ENCODE data around the gene INO80D. TPM values are rescaled to one million over a fixed set of nuclear protein-coding genes. Genes with fewer than 3 reads are reported as not detected.

INO80D gene
- total RNA-seq, 2 experiments from 2014 or later: 45.3 to 48.9 TPM

DNA sequence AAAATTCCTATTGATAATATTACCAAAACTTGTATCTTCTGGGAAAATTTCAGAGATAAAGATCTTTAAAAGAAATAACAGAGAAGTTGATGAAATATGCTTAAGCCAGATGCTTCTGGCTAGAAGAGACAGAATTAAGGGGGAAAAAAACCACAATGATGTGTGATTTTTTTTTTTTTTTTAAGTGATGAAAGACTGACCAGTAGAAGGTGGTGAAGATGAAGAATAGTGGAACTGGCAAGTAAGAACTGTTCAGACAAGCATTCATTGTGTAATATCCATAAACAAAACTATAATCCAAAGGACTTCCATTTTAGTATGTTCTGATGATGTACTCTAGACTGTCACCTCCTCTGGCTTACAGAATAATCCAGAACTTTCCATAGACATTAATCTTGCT is 89.8 kb downstream of the INO80D start:
- peaks cover 85% of the 10 kb centered on the region for H3K36me3 Mint-ChIP-seq (ENCODE audit: low read depth)
- H3K27ac Mint-ChIP-seq: peak overlapping the region; percentile 59
- H3K9me3 ChIP-seq (ENCODE audit: control insufficient read depth in 1 of 2, insufficient read depth in 1 of 2, low read length in 2 of 2): no peaks in the 10 kb centered on the region
- TF ChIP-seq CTCF (IDR thresholded peaks at IDR 0.05): no peak
- no peaks in the 10 kb centered on the region for H3K4me1 ChIP-seq (ENCODE audit: insufficient read depth, low read length)
- no peaks in the 10 kb centered on the region for H3K4me1 Mint-ChIP-seq (ENCODE audit: low read depth)
- H3K27ac ChIP-seq (ENCODE audit: low read depth in 1 of 2, low read length in 2 of 2): no peak overlapping the region
- ChIA-PET CTCF (no interaction called here), POLR2A (no interaction called here)
- no peaks in the 10 kb centered on the region for H3K27me3 Mint-ChIP-seq
- H3K4me3 ChIP-seq (ENCODE audit: low read length): no peak overlapping the region
- no peak overlapping the region for H3K4me3 Mint-ChIP-seq
- intact Hi-C loops (cut with DNase I, micrococcal nuclease): no loop called here
- no peaks in the 10 kb centered on the region for H3K9me3 Mint-ChIP-seq
- DNase-seq (no peak), ATAC-seq (ENCODE audit: poor library complexity) (no peak)
- H3K36me3 ChIP-seq (ENCODE audit: insufficient read depth, low read length): peaks cover 19% of the 10 kb centered on the region
- no peaks in the 10 kb centered on the region for H3K27me3 ChIP-seq (ENCODE audit: control insufficient read depth in 1 of 2, insufficient read depth in 2 of 2, low read length in 2 of 2)

DNA sequence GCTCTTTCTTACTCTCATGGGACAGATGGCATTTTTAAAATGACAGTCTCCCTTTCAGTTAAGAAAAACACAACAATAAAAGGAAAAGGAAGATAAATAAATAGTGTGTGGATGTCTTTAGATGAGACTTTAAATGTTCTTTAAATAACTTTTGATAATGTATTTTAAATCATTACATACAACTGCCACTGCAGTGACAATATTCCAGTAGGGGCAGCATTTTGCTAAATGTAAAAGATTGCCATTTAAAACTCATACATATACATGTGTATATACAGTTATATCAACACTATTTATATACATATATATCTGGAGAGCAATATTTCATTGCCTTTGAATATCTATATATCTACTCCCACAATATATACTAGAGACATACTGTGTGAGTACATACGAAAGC is 90.7 kb downstream of the INO80D start:
- Histone ChIP-seq H3K27me3 (ENCODE audit: control insufficient read depth in 1 of 2, insufficient read depth in 2 of 2, low read length in 2 of 2) (no peaks in the 10 kb centered on the region), H3K27ac (ENCODE audit: low read depth in 1 of 2, low read length in 2 of 2) (no peak overlapping the region), H3K36me3 (ENCODE audit: insufficient read depth, low read length) (peaks cover 19% of the 10 kb centered on the region), H3K4me1 (ENCODE audit: insufficient read depth, low read length) (no peaks in the 10 kb centered on the region), H3K9me3 (ENCODE audit: control insufficient read depth in 1 of 2, insufficient read depth in 1 of 2, low read length in 2 of 2) (no peaks in the 10 kb centered on the region), H3K4me3 (ENCODE audit: low read length) (no peak overlapping the region)
- intact Hi-C loops (cut with DNase I, micrococcal nuclease): no loop called here
- ChIA-PET POLR2A (no interaction called here), CTCF (no interaction called here)
- Mint-ChIP-seq H3K9me3 (no peaks in the 10 kb centered on the region), H3K27ac (no peak overlapping the region), H3K36me3 (ENCODE audit: low read depth) (peaks cover 78% of the 10 kb centered on the region), H3K4me1 (ENCODE audit: low read depth) (no peaks in the 10 kb centered on the region), H3K27me3 (no peaks in the 10 kb centered on the region), H3K4me3 (no peak overlapping the region)
- TF ChIP-seq CTCF (IDR thresholded peaks at IDR 0.05): peak; percentile 17
- DNase-seq (no peak), ATAC-seq (ENCODE audit: poor library complexity) (no peak)

DNA sequence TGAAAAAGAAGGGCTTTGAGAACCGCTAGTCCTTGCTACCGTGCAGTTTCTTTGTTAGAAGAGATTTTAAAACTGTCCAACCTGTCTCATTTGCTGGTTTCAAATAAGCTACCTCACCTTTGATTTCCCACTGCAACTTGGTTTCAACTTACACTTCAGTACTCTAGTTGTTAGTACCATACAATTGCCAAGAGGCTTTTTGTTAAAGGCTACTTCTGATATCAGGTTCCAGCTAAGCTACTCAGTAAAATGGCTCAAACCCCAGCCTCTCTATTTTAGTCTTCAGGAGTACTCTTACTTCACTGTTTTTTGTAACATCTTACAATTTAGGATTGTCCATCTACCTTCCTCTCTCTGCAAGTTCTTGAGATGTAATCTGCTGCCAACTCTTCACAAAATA is 91.6 kb downstream of the INO80D start:
- ChIA-PET CTCF (no interaction called here), POLR2A (no interaction called here)
- Mint-ChIP-seq H3K27ac (no peak overlapping the region), H3K4me1 (ENCODE audit: low read depth) (no peaks in the 10 kb centered on the region), H3K27me3 (no peaks in the 10 kb centered on the region), H3K4me3 (no peak overlapping the region), H3K9me3 (no peaks in the 10 kb centered on the region), H3K36me3 (ENCODE audit: low read depth) (peaks cover 69% of the 10 kb centered on the region)
- no peaks in the 10 kb centered on the region for H3K27me3 ChIP-seq (ENCODE audit: control insufficient read depth in 1 of 2, insufficient read depth in 2 of 2, low read length in 2 of 2)
- ATAC-seq (ENCODE audit: poor library complexity) (no peak), DNase-seq (no peak)
- no peak for TF ChIP-seq CTCF (IDR thresholded peaks at IDR 0.05)
- no peaks in the 10 kb centered on the region for H3K9me3 ChIP-seq (ENCODE audit: control insufficient read depth in 1 of 2, insufficient read depth in 1 of 2, low read length in 2 of 2)
- peaks cover 18% of the 10 kb centered on the region for H3K36me3 ChIP-seq (ENCODE audit: insufficient read depth, low read length)
- no peak overlapping the region for H3K4me3 ChIP-seq (ENCODE audit: low read length)
- intact Hi-C loops (cut with DNase I, micrococcal nuclease): no loop called here
- no peak overlapping the region for H3K27ac ChIP-seq (ENCODE audit: low read depth in 1 of 2, low read length in 2 of 2)
- H3K4me1 ChIP-seq (ENCODE audit: insufficient read depth, low read length): no peaks in the 10 kb centered on the region
